Upper lobe of left lung (tissue), 6 donors: ENCODE measurements around the gene RNF213. TPM values are rescaled to one million over a fixed set of nuclear protein-coding genes. Genes with fewer than 3 reads are reported as not detected.

Experiments
- ATAC-seq, 2 donors: fragments of 200-7000 bp; cut with Tn5 transposase; one replicate each; pipeline ENCODE4 v1.9.1; 2022; ENCODE audit warnings: mild to moderate bottlenecking in 2 of 2, moderate library complexity in 2 of 2; ENCODE audit not compliant: low FRiP score in 2 of 2
- DNase-seq, 2 donors: peaks; one replicate each; pipeline ENCODE4 v3.0.0-alpha.2; 2019 to 2020
- H3K27ac ChIP-seq, 4 donors: fragments of 200-600 bp; sonication (generic); one replicate each; pipeline ENCODE4 v1.5.1; 2016 to 2019
- H3K27me3 ChIP-seq, 4 donors: fragments of 200-600 bp; sonication (generic); one replicate each; pipeline ENCODE4 v1.5.1; 2017 to 2019
- H3K36me3 ChIP-seq, 4 donors: fragments of 200-600 bp; sonication (generic); one replicate each; pipeline ENCODE4 v1.5.1; 2016 to 2019
- H3K4me1 ChIP-seq, 4 donors: fragments of 200-600 bp; sonication (generic); one replicate each; pipeline ENCODE4 v1.5.1; 2018 to 2019
- H3K4me3 ChIP-seq, 4 donors: fragments of 200-600 bp; sonication (generic); one replicate each; pipeline ENCODE4 v1.5.1; 2017 to 2019; ENCODE audit warnings: mild to moderate bottlenecking in 2 of 4, moderate library complexity in 1 of 4
- H3K9me3 ChIP-seq, 4 donors: fragments of 200-600 bp; sonication (generic); one replicate each; pipeline ENCODE4 v1.5.1; 2018 to 2019
- CTCF ChIP-seq, 6 experiments: fragments of 450-650 bp in 4 of 6; fragments of 200-600 bp in 2 of 6; sonication (generic) in 2 of 6; IDR thresholded peaks; one replicate each; pipeline ENCODE4 v1.5.1; 2016 to 2019; ENCODE audit warnings: antibody characterized with exemption in 6 of 6
- EP300 ChIP-seq, 4 donors: sonication (generic); formaldehyde crosslinking; IDR thresholded peaks; one replicate each; pipeline ENCODE4 v1.5.1; 2017; ENCODE audit warnings: antibody characterized with exemption in 4 of 4, control low read depth in 2 of 4
- POLR2A ChIP-seq, 4 donors: fragments of 450-650 bp; IDR thresholded peaks; one replicate each; pipeline ENCODE4 v1.5.1; 2016 to 2017; ENCODE audit warnings: antibody characterized with exemption in 4 of 4, mild to moderate bottlenecking in 2 of 4
- POLR2AphosphoS5 ChIP-seq, 2 donors: sonication (generic); formaldehyde crosslinking; IDR thresholded peaks; one replicate each; pipeline ENCODE4 v1.5.1; 2017; ENCODE audit warnings: antibody characterized with exemption in 2 of 2
- WGBS, 2 donors: methylation state at CpG; one replicate each; pipeline ENCODE4 v1.1.5; 2017 to 2018; 5-methylcytosine and 5-hydroxymethylcytosine counted together
- total RNA-seq, 6 donors: library from RNA; depleted of rRNA in 4 of 6; stranded (reverse); fragments of >200 nt in 4 of 6; gene quantifications; one replicate each; pipeline versions ENCODE4 v1.1.0 to v1.2.1, GENCODE V29; 2016 to 2021
- donor health status: DM: no; HTN: no; CAD: no; lungs with moderate emphysema.
- donor health status: DM: no; HTN: yes; CAD: no; lungs with severe emphysema.

RNF213 gene
- total RNA-seq, 6 donors from 2014 or later = 135 to 619 (median 207) TPM

GRCh38 chr17:80291260-80291659 lies 30.6 kb downstream of the RNF213 start:
- no peaks in the 10 kb centered on the region for H3K27me3 ChIP-seq
- no peaks in the 10 kb centered on the region for H3K9me3 ChIP-seq
- H3K36me3 ChIP-seq = peaks cover 60 to 91% (median 88%) of the 10 kb centered on the region in 4 donors
- TF ChIP-seq EP300 (IDR thresholded peaks at IDR 0.05) (no peak), CTCF (IDR thresholded peaks at IDR 0.05) (no peak), POLR2AphosphoS5 (IDR thresholded peaks at IDR 0.05) (no peak), POLR2A (IDR thresholded peaks at IDR 0.05) (no peak)
- H3K27ac ChIP-seq = no peak overlapping the region
- no peak overlapping the region for H3K4me3 ChIP-seq
- H3K4me1 ChIP-seq = no peaks in the 10 kb centered on the region
- DNase-seq (no peak), ATAC-seq (no peak)
- WGBS, 2 donors = 98% methylated on average over 6 of the region's 6 CpGs

- Histone ChIP-seq H3K9me3 (no peaks in the 10 kb centered on the region), H3K4me3 (no peak overlapping the region), H3K36me3 (peaks cover 66 to 93% (median 91%) of the 10 kb centered on the region in 4 donors), H3K27me3 (no peaks in the 10 kb centered on the region), H3K27ac (no peak overlapping the region), H3K4me1 (no peaks in the 10 kb centered on the region)
- TF ChIP-seq POLR2AphosphoS5 (IDR thresholded peaks at IDR 0.05) (no peak), EP300 (IDR thresholded peaks at IDR 0.05) (no peak), POLR2A (IDR thresholded peaks at IDR 0.05) (no peak), CTCF (IDR thresholded peaks at IDR 0.05) (no peak)
- 94 to 95% methylated on average over 20 of the region's 20 CpGs for WGBS, 2 donors
- no peak for ATAC-seq
- no peak for DNase-seq
Observed at GRCh38 chr17:80291691-80292487, 31.2 kb downstream of the RNF213 start.

- TF ChIP-seq POLR2AphosphoS5 (IDR thresholded peaks at IDR 0.05) = no peak
- no peak for TF ChIP-seq EP300 (IDR thresholded peaks at IDR 0.05)
- no peak for TF ChIP-seq POLR2A (IDR thresholded peaks at IDR 0.05)
- no peak for TF ChIP-seq CTCF (IDR thresholded peaks at IDR 0.05)
- peaks cover 68 to 99% (median 97%) of the 10 kb centered on the region in 4 donors for H3K36me3 ChIP-seq
Observed at GRCh38 chr17:80292521-80292971, 31.9 kb downstream of the RNF213 start.

GRCh38 chr17:80294210-80294609 lies 33.6 kb downstream of the RNF213 start:
- TF ChIP-seq POLR2AphosphoS5 (IDR thresholded peaks at IDR 0.05) = no peak
- peak in 1 of 4 donors; percentile 42 for TF ChIP-seq POLR2A (IDR thresholded peaks at IDR 0.05)
- no peaks in the 10 kb centered on the region for H3K9me3 ChIP-seq
- WGBS, 2 donors = 77 to 85% methylated on average over 7 of the region's 7 CpGs
- H3K4me3 ChIP-seq = no peak overlapping the region
- DNase-seq = peak in 1 of 2 donors; percentile 44
- peak in 1 of 2 donors; percentile 36 for ATAC-seq
- H3K27me3 ChIP-seq = no peaks in the 10 kb centered on the region
- H3K36me3 ChIP-seq = peaks cover 69 to 100% (median 96%) of the 10 kb centered on the region in 4 donors
- no peaks in the 10 kb centered on the region for H3K4me1 ChIP-seq
- peak overlapping the region in 1 of 4 donors; percentile 37 for H3K27ac ChIP-seq

More at GRCh38 chr17:80292521-80292971, 31.9 kb downstream of the RNF213 start:
- Histone ChIP-seq H3K9me3 (no peaks in the 10 kb centered on the region), H3K4me3 (no peak overlapping the region), H3K27ac (no peak overlapping the region), H3K4me1 (no peaks in the 10 kb centered on the region), H3K27me3 (no peaks in the 10 kb centered on the region)
- DNase-seq (no peak), ATAC-seq (no peak)
- WGBS, 2 donors = 91 to 95% methylated on average over 10 of the region's 10 CpGs

- Histone ChIP-seq H3K27ac (peak overlapping the region in 1 of 4 donors; percentile 37), H3K27me3 (no peaks in the 10 kb centered on the region), H3K36me3 (peaks cover 67 to 100% (median 94%) of the 10 kb centered on the region in 4 donors), H3K4me1 (no peaks in the 10 kb centered on the region), H3K9me3 (no peaks in the 10 kb centered on the region), H3K4me3 (no peak overlapping the region)
- no peak for TF ChIP-seq CTCF (IDR thresholded peaks at IDR 0.05)
- no peak for TF ChIP-seq POLR2AphosphoS5 (IDR thresholded peaks at IDR 0.05)
- TF ChIP-seq POLR2A (IDR thresholded peaks at IDR 0.05) = no peak
- TF ChIP-seq EP300 (IDR thresholded peaks at IDR 0.05) = no peak
- ATAC-seq (no peak), DNase-seq (no peak)
- 89 to 100% methylated on average over 1 to 6 of the region's 6 CpGs for WGBS, 2 donors
Observed at GRCh38 chr17:80294653-80295052, 34.0 kb downstream of the RNF213 start.
